HG03025 (cell line): Measurements from ENCODE around the gene TTI1.
"Not testable (repeated sequence)": the region's sequence is repeated elsewhere in the genome, so short reads cannot be mapped to it uniquely, and the experiment has no call there.

Experiments used
- ATAC-seq: cut with Tn5 transposase; IDR thresholded peaks from one replicate; pipeline ENCODE4 v1.9.1; 2021; ENCODE audit warnings: mild to moderate bottlenecking, moderate library complexity; ENCODE audit not compliant: unreplicated experiment, low FRiP score

TTI1 gene

GRCh38 chr20:38017959-38018358, 15.3 kb downstream of the TTI1 start:
- no peak for ATAC-seq

DNA sequence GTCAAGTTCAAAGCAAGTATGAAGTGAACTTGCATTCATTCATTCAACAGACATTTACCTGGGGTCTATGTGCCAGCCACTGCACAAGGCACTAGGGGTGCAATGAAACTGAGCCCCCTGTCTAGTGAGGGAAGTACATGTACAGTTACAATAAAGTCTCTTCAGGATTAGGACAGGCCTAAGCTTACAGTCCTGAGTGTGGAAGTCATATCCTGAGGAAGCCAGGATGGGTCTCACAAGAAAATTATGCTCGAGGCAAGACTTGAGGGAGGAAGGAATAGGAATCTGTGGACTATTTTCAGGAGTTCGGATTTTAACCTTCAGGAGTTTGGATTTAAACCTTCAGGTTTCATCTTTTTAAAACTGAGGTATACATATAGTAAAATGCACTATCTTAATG, 19.4 kb downstream of the TTI1 start:
- no peak for ATAC-seq

DNA sequence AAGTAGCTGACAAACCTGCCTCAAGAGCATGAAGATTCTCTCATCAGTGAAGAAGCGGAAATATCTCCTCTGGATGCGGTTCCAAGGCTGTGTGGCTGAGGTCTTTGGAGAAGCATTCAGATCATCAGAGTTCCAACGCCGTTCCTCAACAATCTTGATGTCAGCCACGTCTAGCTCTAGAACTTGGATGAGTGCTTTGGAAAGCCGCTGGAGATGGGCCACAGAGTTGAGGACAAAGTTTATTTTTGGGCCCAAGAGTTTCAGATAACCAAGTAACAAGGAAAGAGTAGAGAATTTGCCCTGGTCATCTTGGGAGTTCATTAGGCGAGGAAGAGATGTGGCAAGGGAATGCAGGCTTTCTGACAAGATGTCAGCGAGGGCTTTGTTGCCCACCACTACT, 20.9 kb downstream of the TTI1 start:
- no peak for ATAC-seq

GRCh38 chr20:38011696-38012095, 21.6 kb downstream of the TTI1 start:
- no peak for ATAC-seq

DNA sequence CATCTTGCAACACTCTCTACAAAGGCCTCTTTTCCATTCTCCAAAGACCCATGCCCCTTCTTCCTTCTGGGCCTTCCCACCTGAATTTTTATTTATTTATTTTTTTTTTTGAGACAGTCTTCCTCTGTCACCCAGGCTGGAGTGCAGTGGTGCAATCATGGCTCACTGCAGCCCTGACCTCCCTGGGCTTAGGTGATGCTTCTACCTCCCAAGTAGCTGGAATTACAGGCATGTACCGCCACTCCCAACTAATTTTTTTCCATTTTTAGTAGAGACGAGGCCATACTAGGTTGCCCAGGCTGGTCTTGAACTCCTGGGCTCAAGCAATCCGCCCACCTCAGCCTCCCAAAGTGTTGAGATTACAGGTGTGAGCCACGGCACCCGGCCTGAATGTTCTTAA, 23.8 kb downstream of the TTI1 start:
- not testable (repeated sequence) for ATAC-seq

DNA sequence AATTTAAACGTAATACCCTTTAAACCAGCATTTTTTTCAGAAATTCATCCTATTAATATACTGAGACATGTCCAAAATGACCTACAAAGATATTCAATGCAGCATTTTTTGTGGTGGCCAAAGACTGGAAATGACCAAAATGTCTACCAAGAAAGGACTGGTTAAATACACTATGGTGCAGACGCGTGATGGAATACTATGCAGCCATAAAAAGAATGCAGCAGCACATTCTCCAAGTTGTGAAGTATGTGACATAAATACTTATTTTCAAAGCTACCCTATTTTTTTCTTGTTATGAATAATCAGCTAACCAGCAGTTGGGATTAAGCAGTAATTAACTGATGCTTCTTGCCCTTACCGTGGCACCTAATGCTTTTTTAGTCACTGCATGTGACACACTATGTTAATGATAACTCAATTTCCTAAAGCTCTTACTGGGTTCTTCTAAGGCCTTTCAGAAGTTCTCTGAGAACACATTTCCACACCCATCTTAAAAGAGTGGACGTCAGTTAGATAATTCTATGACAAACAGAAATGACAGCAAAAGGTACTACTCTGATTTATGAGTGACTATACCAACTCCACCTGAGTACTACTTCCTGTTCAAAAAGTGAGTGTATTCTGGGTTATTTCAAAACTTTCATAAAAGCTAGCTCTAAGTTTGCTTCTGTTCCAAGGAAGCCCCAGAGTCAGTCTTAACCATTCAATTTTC, 24.9 kb downstream of the TTI1 start:
- no peak for ATAC-seq

DNA sequence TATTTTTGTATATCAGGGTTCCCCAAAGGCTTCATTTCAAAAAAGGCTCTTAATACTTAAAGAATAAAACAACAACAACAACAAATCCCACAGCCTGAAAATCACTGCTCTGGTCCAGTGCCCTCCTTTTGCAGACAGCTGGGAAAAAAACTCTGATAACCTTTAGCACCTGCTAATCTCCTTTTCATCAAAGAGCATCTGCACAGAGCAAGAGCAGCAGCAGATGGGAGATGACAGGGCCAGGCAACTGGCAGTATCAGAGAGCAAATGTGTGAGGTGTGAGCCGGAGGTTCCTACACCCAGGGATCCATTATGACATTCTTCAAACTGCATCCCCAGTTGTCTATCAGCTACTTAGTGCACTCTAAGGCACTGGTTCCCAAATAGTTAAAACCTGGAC, 25.7 kb downstream of the TTI1 start:
- ATAC-seq: no peak

- ATAC-seq: no peak
Measured at GRCh38 chr20:38005903-38006302, 27.4 kb downstream of the TTI1 start.

DNA sequence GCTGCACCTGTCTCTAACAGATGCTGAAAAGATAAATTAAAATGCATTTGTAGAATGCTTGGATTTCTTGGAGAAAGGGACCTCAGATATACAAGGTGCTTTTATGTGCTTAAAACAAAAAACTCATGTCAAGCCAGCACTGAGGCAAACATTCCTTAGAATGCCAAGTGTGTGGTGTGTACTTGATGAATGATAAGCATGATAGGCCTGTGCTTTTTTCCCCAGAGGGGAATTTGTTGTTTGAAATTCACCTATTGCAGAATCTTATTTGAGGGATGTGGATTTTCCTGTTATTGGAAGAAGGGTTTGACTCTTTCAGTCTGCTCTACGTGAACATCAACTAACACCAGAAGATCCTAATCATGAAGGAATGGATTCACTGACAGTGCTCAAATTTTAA, 28.8 kb downstream of the TTI1 start:
- no peak for ATAC-seq

- no peak for ATAC-seq
Measured at GRCh38 chr20:38002422-38002821, 30.8 kb downstream of the TTI1 start.

DNA sequence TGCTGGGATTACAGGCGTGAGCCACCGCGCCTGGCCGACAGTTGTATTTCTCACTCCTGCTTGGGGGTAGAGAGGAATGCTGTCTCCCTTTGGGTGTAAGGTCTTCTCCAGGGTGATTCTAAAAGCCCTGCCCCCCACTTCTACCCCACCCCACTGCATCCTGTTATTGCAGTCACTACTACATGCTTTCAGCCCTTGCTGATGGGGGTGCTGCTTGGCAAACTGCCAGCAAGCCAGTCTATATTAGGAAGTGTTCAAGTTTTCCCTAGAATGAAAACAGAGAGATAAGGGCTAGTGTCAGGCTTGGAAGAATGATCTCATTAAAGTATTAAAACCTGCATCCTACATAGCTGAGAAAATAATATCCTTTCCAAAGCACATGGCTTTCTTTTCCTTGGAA, 31.3 kb downstream of the TTI1 start:
- ATAC-seq: no peak

GRCh38 chr20:38001173-38001875, 31.9 kb downstream of the TTI1 start:
- ATAC-seq: no peak

DNA sequence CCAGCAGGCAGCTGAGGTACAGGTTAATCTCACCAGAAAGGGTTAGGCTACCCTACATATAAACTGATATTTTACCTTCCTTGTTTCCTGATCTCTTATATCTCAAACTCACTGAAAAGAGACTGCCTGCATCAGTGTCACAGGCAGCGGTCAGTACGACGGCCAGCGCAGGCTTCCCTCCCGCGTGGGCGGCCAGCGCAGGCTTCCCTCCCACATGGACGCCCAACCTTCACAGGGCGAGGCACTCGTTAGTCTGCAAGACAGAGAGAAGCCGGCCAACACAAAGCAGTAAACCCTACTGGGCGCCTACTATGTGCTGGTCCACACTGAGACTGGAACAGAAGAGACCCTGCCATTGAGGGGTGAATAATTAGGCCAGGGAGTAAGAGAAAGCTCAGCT, 33.0 kb downstream of the TTI1 start:
- no peak for ATAC-seq

GRCh38 chr20:37999526-38000263, 33.6 kb downstream of the TTI1 start:
- no peak for ATAC-seq

DNA sequence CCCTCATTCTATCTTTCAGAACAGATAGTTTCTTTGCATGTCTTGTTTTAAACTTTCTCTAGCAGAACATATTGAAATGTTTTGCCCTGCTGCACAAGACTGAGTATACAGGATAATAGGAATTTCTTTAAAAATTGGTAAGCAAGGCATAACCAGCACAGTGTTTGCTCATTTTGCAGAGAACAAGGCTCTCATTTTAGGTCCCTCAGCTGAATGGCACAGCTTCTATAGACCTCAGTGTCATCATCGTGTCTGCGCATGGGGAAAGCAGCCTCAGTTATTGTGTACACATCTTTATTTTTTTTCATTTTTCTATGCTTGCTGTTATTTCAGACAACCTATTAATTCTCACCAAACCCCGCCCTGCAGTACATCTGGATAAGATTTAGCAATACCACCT, 35.7 kb downstream of the TTI1 start:
- no peak for ATAC-seq

GRCh38 chr20:37995856-37996605, 37.2 kb downstream of the TTI1 start:
- ATAC-seq: no peak

DNA sequence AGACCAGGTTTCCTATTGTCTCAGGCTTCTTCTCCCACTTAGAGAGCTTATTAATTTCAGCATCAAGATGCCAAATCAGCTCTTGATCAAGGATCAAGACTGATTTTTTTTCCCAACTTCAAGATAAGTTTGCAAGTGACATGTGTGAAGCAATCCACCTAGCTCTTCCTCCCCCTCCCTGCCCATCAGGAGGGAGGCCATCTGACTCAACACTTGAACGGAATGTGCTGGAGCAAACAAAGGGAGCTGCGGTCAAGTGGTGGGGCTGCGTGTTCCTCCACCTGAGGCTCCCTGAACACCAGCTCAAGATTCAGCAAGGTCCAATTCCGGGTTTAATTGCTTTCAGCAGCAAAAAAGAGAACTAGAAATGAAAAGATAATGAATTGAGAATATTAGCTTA, 38.7 kb downstream of the TTI1 start:
- no peak for ATAC-seq

GRCh38 chr20:37992802-37993409, 40.4 kb downstream of the TTI1 start:
- ATAC-seq: no peak

DNA sequence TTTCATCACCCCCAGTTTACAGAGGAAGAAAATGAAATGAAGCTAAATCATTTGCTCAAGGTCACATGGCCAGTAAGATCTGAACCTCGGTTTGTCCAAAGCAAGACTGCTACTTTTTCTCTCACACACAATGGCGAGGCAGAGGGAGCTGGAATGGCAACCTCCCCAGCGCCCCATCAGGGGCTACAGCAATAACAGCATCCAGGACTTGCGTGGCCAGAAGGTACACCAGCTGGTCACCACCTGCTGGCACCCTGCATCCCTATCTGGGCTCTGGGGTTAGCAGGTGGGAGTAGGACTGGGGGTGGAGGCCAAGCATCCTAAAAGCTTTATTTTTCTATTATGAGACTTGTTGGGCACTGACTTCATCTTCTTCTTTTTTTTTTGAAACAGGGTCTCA, 41.3 kb downstream of the TTI1 start:
- ATAC-seq: no peak

DNA sequence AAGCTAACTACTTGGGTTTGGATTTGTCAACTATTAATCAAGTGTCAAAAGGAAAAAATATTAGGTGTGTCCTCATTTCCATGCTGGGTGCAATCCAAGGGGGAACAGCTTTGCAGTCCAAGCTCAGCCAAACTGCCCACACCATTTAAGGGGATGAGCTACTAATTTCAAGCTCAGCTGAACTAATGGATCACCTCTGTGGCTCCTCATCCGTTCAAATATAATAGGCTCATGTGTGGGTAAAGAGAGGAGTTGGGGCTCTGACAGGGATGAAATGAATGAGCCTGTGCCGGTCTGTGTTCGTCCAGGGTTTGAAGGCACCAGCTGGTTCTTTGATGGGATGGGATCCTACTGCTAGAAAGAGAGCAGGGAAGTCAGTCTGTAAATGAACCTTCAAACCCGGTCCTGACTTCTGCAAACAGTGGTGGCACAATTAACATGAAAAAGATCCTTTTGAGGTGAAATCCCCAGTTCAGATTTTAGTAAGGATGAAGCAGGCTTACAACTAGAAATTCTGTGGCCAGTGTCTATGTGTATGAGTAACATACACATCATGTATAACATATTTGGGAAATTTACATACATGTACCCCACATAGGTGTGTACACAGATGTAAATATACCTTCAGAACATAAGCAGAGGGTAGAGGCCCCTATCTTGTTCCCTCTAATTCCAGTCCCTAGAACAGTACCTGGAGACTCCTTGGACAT, 41.9 kb downstream of the TTI1 start:
- no peak for ATAC-seq
